Peyer's patch (tissue), 4 donors: ENCODE data around the gene OR6C74.

Experiments
- POLR2A ChIP-seq, 2 donors: fragments of 450-650 bp; IDR thresholded peaks; one replicate each; pipeline ENCODE4 v1.5.1; 2017; ENCODE audit warnings: antibody characterized with exemption in 2 of 2, mild to moderate bottlenecking in 2 of 2, moderate library complexity in 2 of 2
- TF ChIP-seq, protein P1 (sequence below), 6 experiments: fragments of 450-650 bp in 4 of 6; fragments of 200-600 bp in 2 of 6; sonication (generic) in 1 of 6; IDR thresholded peaks; one replicate each; pipeline ENCODE4 v1.5.1; 2017 to 2019; ENCODE audit warnings: antibody characterized with exemption in 6 of 6, mild to moderate bottlenecking in 3 of 6, moderate library complexity in 1 of 6

DNA sequence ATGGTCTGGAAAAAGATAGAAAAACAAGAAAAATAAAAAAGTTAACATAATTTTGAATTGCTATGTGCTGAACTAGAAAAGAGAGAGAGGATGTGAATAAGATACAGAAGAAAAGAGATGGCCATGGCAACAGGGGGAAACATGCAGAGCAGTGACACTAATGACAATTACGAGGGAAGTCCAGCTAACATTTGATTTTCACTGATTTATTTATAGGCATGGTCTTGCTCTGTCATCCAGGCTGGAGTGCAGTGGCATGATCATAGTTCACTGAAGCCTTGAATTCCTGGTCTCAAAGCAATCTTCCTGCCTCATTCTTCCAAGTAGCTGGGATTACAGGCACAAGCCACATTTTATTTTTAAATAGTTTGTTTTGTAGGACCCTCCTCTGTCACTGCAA lies 1.8 kb downstream of the OR6C74 start:
- TF ChIP-seq POLR2A (IDR thresholded peaks at IDR 0.05): no peak
- TF ChIP-seq, protein P1, sequence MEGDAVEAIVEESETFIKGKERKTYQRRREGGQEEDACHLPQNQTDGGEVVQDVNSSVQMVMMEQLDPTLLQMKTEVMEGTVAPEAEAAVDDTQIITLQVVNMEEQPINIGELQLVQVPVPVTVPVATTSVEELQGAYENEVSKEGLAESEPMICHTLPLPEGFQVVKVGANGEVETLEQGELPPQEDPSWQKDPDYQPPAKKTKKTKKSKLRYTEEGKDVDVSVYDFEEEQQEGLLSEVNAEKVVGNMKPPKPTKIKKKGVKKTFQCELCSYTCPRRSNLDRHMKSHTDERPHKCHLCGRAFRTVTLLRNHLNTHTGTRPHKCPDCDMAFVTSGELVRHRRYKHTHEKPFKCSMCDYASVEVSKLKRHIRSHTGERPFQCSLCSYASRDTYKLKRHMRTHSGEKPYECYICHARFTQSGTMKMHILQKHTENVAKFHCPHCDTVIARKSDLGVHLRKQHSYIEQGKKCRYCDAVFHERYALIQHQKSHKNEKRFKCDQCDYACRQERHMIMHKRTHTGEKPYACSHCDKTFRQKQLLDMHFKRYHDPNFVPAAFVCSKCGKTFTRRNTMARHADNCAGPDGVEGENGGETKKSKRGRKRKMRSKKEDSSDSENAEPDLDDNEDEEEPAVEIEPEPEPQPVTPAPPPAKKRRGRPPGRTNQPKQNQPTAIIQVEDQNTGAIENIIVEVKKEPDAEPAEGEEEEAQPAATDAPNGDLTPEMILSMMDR (IDR thresholded peaks at IDR 0.05): no peak
